Kidney (tissue), 14 donors: ENCODE results near the gene NID1. TPM values are rescaled to one million over a fixed set of nuclear protein-coding genes. Genes with fewer than 3 reads are reported as not detected.

Source experiments
- DNase-seq, 5 donors: peaks; one replicate each; pipeline ENCODE4 v3.0.0-alpha.2; 2013 to 2020
- FAIRE-seq: peaks from 2 replicates; lab custom pipeline; 2012; peaks lifted over from hg19 to GRCh38; lab: Jason Lieb, UNC
- H3K27ac ChIP-seq, 2 donors: one replicate each; pipeline ENCODE4 v1.7.0; 2013; ENCODE audit warnings: low read depth in 2 of 2, low read length in 2 of 2, inconsistent platforms in 1 of 2
- H3K27me3 ChIP-seq: one replicate; pipeline ENCODE4 v1.7.1; 2013; ENCODE audit warnings: low read length, inconsistent platforms; ENCODE audit not compliant: control insufficient read depth, insufficient read depth
- H3K36me3 ChIP-seq, 3 donors: one replicate each; pipeline versions ENCODE4 v1.7.0 to v1.7.1; 2013; ENCODE audit warnings: low read length in 3 of 3, control low read depth in 1 of 3, inconsistent platforms in 1 of 3; ENCODE audit not compliant: insufficient read depth in 3 of 3, control insufficient read depth in 2 of 3
- H3K4me1 ChIP-seq, 3 donors: one replicate each; pipeline versions ENCODE4 v1.7.0 to v1.7.1; 2013; ENCODE audit warnings: low read length in 3 of 3, inconsistent platforms in 1 of 3, low read depth in 1 of 3; ENCODE audit not compliant: control insufficient read depth in 2 of 3, insufficient read depth in 2 of 3
- H3K4me3 ChIP-seq, 3 donors: one replicate each; pipeline versions ENCODE4 v1.7.0 to v1.8.1; 2013; ENCODE audit warnings: low read length in 3 of 3, control low read depth in 1 of 3, inconsistent platforms in 1 of 3
- H3K9ac ChIP-seq, 3 donors: one replicate each; pipeline versions ENCODE4 v1.7.0 to v1.7.1; 2013; ENCODE audit warnings: low read length in 3 of 3, control low read depth in 1 of 3, inconsistent platforms in 1 of 3
- H3K9me3 ChIP-seq, 3 donors: one replicate each; pipeline versions ENCODE4 v1.7.0 to v1.7.1; 2013; ENCODE audit warnings: low read length in 3 of 3, control low read depth in 1 of 3, inconsistent platforms in 1 of 3; ENCODE audit not compliant: control insufficient read depth in 2 of 3, insufficient read depth in 1 of 3
- intact Hi-C: fragments of 100-400 bp; cut with DNase I; formaldehyde crosslinking; loops from one replicate; pipeline ENCODE4 v1.11.1; 2022
- polyA plus RNA-seq: library from polyadenylated mRNA; stranded (reverse); fragments of 350-450 nt; fragmentation: Illumina TruSeq; extraction: RNeasy Lipid Tissue Mini Kit (QIAGEN cat#74804); gene quantifications from one replicate; pipeline ENCODE4 v1.2.3, GENCODE V29; 2014; ENCODE audit warnings: low read depth, low replicate concordance; ENCODE audit not compliant: insufficient read depth
- total RNA-seq: library from RNA; stranded (reverse); fragmentation: NEBNext Ultra II Directional; extraction: Animal tissue kit (Norgen Biotek cat#: 25700); gene quantifications from one replicate; pipeline ENCODE4 v1.2.1, GENCODE V29; 2021
- TF ChIP-seq, protein P1 (sequence below): IDR thresholded peaks from 3 replicates; pipeline ENCODE4 v1.5.1; 2012; ENCODE audit warnings: mild to moderate bottlenecking, moderate library complexity, borderline replicate concordance; ENCODE audit not compliant: insufficient read depth; ENCODE audit errors: extremely low read depth
- donor health status: control.
- donor health status: control.
- donor health status: control.
- donor health status: control.
- donor health status: control.
- donor health status: DM: yes; HTN: yes; CAD: no.
- donor health status: Normal renal cell carcinoma (clear cell type).

Gene NID1
- total and polyA plus RNA-seq, 2 donors from 2014 or later: 7.4 to 70.1 TPM

DNA sequence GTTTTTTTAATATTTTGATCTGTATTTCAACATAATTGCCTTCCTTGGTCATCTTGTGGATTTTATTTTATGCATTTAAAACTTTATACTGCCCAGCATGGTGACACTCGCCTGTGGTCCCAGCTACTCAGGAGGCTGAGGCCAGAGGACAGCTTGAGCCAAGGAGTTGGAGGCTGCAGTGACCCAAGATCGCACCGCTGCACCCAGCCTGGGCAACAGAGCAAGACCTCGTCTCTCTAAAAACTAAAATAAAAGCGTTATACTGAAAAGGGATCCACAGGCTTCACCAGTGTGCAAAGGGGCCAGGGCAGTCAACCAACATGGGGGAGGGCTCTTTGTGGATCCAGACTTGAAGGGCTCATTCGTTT is 1.4 kb downstream of the NID1 start:
- DNase-seq (no peak), FAIRE-seq (no peak)
- Histone ChIP-seq H3K4me3 (peak overlapping the region; percentile 65 to 84 (median 73)), H3K27ac (peak overlapping the region; percentile 82 to 92), H3K36me3 (no peaks in the 10 kb centered on the region), H3K27me3 (no peaks in the 10 kb centered on the region), H3K9me3 (no peaks in the 10 kb centered on the region), H3K9ac (peak overlapping the region in 2 of 3 donors; percentile 46 to 70), H3K4me1 (peaks cover 3 to 10% (median 9%) of the 10 kb centered on the region in 3 donors)
- intact Hi-C loops: no loop called here
- TF ChIP-seq, protein P1, sequence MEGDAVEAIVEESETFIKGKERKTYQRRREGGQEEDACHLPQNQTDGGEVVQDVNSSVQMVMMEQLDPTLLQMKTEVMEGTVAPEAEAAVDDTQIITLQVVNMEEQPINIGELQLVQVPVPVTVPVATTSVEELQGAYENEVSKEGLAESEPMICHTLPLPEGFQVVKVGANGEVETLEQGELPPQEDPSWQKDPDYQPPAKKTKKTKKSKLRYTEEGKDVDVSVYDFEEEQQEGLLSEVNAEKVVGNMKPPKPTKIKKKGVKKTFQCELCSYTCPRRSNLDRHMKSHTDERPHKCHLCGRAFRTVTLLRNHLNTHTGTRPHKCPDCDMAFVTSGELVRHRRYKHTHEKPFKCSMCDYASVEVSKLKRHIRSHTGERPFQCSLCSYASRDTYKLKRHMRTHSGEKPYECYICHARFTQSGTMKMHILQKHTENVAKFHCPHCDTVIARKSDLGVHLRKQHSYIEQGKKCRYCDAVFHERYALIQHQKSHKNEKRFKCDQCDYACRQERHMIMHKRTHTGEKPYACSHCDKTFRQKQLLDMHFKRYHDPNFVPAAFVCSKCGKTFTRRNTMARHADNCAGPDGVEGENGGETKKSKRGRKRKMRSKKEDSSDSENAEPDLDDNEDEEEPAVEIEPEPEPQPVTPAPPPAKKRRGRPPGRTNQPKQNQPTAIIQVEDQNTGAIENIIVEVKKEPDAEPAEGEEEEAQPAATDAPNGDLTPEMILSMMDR: no peak

DNA sequence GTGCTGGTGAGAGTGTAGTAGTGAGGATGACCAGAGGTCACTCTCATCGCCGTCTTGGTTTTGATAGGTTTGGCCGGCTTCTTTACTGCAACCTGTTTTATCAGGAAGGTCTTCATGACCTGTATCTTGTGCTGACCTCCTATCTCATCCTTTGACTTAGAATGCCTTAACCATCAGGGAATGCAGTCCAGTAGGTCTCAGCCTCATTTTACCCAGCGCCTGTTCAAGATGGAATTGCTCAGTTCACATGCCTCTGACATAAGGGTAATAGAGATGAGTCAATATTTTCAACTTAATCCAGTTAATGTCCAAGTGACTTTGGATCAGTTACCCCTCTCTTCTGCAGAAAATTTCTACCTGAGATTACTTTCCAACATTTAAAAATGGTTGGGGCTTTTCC is 4.6 kb downstream of the NID1 start:
- DNase-seq: no peak
- Histone ChIP-seq H3K9me3 (no peaks in the 10 kb centered on the region), H3K36me3 (no peaks in the 10 kb centered on the region), H3K4me3 (no peak overlapping the region), H3K27ac (no peak overlapping the region), H3K4me1 (peaks cover 8 to 12% (median 11%) of the 10 kb centered on the region in 3 donors), H3K9ac (no peak overlapping the region), H3K27me3 (no peaks in the 10 kb centered on the region)
- FAIRE-seq: no peak
- TF ChIP-seq, protein P1: no peak
- intact Hi-C loops: no loop called here

DNA sequence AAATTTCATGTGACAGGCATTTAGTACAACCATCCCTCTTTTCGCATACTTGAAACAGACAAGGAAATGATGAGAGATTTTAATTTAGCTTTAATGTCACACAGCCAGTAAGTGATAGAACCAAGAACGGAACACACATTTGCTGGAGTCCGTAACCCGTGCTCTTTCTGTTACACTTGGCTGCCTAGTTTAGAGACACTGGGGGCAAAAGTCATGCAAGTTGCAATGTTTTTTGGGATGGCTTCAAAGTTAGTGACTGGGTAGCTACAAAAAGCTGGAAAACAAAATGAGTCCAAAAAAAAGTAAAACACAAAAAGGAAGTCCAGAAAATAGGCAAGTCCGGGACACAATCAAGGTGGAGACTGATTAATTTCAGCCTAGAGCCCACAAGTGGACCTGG is 5.9 kb downstream of the NID1 start:
- peak overlapping the region; percentile 7 to 26 (median 26) for H3K4me3 ChIP-seq
- no peak overlapping the region for H3K9ac ChIP-seq
- no peaks in the 10 kb centered on the region for H3K9me3 ChIP-seq
- DNase-seq (peak in 2 of 5 donors; percentile 43 to 60), FAIRE-seq (peak; percentile 25)
- peaks cover 8 to 11% (median 10%) of the 10 kb centered on the region in 3 donors for H3K4me1 ChIP-seq
- no peaks in the 10 kb centered on the region for H3K36me3 ChIP-seq
- peak overlapping the region in 1 of 2 donors; percentile 39 for H3K27ac ChIP-seq
- intact Hi-C loops: no loop called here
- H3K27me3 ChIP-seq: no peaks in the 10 kb centered on the region
- TF ChIP-seq, protein P1: no peak
